Pons (tissue), 1 donor: ENCODE results near the gene KCNT1.
A peak's percentile ranks its signal among the peaks of the same experiment; 100 is the strongest.

ENCODE experiments used
- DNase-seq: peaks from one replicate; pipeline ENCODE4 v3.0.0-alpha.2; 2016; ENCODE audit warnings: low spot score

Gene KCNT1

DNA sequence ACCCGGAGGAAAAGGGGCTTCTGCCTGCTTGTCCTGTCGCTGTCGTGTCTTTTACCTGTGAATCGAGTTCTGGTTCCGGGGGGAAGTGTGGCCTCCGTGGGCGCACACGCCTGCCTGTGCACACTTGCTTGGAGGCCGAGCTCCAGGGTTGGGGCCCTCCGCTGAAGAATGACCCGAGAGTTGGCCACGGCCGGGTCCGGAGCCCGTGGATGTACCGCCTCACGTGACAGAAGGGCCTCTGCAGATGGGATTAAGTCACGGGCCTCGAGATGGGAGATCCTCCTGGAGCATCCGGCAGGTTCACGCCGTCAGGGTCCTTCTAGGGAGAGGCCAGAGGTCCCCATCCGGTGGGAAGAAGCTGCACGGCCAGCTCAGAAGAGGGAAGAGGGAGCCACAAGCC, 81.0 kb downstream of the KCNT1 start:
- no peak for DNase-seq

DNA sequence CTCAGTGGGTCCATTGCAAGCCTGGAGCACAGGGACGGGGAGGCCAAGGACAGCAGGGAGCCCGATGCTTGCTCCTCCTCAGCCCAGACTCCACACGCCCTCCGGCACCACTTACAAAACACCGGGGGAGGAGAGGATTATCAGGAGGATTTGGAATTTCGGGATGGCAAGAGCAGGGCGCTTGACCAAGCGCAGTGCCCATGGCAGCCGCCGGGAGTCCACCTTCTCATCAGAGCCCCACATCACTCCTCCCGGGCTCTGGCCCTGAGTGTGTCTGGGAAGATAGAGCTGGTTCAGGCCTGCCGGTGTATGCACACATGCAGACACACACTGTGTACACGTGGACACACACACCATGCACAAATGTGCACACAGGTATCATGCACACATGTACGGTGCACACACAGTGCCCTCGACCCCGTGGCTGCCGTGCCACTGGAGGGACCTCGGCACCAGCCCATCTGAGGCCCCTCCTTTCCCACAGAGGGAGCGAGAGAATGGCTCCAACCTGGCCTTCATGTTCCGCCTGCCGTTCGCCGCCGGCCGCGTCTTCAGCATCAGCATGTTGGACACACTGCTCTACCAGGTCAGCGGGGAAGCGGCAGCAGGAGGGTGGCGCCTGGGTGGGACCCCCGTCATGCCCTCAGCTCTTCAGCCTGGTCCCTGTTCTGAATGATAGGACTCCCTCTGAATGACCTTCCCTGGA, 81.7 kb downstream of the KCNT1 start:
- no peak for DNase-seq

DNA sequence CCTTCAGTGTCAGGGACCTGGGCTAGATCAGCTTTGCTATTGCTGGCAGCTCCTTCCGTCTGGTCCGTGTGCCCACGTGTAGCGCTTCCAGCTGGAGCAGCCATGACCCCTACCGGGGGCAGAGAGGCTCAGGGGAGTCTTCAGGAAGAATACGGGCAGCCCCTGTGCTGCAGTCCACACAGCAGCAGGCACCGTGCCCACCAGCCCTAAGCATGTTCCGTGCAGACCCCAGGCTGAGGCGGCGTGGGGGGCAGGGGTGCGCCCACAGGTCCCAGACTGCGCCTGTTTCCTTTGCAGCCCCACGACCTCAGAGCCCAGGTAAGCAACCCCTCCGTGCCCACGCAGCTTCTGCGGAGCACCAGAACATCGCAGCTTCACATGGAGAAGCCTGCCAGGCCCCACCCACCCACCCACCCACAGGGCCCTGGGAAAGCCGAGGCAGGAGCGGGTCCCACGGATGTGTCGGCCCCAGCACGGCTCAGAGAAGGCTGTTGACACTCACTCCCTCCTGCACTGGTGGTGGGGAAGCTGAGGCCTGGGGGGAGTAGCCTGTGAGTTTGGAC, 83.1 kb downstream of the KCNT1 start:
- no peak for DNase-seq

DNA sequence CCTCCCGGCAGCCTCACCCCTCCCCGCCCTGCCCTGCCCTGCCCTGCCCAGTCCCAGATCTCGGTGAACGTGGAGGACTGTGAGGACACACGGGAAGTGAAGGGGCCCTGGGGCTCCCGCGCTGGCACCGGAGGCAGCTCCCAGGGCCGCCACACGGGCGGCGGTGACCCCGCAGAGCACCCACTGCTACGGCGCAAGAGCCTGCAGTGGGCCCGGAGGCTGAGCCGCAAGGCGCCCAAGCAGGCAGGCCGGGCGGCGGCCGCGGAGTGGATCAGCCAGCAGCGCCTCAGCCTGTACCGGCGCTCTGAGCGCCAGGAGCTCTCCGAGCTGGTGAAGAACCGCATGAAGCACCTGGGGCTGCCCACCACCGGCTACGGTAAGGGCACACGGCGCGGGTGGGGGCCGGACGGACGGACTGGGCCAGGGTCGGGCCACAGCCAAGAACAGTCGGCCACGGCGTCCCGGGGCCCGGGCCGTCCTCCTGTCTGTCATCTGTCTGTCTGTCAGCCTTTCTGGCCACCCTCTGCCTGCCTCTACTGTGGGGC, 84.2 kb downstream of the KCNT1 start:
- no peak for DNase-seq

DNA sequence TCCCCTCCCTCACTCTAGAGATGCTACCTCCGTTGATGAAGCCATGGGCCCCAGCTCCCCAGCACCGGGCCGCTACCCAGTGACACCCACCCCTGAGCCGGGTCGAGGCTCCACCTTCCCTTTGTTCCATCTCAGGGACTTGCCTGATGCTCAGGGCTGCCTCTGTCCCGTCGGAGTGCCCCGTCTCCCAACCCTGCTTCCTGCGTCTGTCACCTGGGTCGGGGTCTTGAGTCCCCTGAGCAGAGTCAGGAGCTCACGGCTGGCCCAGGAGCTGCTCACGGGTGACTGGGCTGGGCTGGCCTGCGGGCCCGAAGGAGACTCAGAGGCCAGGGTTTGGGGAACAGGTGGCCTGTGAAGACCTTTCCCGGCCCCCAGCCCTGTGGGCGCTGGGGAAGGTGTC, 85.3 kb downstream of the KCNT1 start:
- no peak for DNase-seq

DNA sequence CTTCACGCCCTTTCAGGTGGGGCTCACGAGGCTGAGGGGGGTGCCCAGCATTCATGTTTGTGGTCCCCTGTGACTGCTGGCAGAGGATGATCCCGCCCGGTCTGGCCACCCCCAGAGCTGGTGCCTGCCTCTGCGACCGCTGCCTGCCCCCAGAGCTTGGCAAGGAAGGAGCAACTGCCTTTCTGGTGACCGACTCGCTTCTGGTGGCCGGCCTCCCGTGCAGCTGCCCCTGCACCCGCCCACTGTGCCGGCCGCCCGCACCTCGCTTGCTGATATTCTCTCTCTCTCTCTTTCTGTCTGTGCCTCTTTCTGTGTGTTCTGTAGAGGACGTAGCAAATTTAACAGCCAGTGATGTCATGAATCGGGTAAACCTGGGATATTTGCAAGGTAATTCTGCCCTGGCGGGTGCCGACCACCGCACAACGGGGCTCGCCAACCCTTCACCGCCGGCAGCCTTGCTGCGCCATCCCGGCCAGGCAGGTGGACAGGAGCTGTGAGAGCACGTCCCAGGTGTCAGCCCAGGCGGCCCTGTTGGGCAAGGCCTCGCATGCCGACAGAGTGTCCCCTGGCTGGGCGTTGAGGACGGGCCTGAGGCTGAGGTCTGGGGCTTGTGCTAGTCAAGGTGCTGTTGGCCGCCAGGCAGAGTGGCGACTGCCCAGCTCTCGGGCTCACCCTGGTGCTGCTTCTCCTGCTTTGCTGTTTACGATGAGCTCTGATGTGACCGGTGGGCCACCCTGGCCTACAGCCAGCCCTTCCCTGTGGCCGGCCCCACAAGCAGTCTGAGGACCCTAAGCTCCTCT, 86.0 kb downstream of the KCNT1 start:
- no peak for DNase-seq

DNA sequence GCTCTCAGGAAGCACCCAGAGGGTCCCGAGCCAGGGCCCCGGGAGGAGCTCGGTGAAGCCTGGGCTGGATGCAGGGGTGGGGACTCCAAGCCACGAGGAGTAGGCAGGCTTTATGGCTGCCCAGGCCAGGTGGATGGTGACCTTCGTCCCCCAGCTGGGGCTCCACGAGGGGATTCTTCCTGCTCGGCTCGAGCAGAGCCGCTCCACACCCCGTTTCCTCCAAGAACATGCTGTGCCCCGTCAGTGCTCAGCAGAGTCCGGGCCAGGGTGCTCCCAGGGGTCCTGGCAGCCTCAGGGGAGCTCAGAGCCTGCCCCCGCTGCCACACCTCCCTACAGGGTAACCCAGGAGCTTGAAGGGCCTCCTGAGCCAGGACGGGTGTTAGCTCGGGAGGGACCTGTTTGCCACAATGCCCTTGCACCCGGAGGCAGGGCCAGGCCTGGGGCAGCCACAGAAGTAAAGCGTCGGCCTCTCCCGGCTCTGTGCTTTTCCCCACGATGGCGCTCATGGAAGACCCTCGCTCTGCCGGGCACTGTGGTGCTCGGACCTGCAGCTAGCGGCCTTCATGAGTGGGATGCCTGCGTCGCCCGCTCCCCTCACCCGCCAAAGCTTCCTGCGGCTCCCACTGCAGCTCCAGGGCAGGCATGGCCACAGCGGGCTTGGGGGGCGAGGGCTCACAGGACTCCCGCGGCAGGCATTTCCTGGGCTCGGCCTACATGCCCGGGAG, 86.8 kb downstream of the KCNT1 start:
- no peak for DNase-seq

DNA sequence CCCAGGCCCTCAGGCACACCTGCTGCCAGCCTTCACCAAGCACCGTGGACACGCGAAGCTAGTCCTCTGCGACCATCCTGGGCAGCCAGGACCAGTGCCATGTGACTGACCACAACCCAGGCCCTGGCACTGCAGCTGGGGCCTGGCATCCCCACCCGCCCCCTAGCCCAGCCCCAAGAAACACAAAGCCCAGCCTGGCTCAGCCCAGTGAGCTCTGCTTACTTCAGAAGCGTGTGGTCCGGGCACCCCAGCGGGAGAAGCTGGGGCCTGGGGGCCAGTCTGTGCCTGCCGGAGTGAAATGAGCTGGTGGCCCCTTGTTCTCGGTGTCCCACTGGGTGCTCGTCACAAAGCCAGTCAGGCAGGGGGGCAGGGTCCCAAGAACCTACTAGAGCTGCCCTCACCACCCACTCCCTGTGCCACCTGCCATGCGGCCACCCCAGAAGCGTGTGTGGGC, 87.9 kb downstream of the KCNT1 start:
- no peak for DNase-seq

DNA sequence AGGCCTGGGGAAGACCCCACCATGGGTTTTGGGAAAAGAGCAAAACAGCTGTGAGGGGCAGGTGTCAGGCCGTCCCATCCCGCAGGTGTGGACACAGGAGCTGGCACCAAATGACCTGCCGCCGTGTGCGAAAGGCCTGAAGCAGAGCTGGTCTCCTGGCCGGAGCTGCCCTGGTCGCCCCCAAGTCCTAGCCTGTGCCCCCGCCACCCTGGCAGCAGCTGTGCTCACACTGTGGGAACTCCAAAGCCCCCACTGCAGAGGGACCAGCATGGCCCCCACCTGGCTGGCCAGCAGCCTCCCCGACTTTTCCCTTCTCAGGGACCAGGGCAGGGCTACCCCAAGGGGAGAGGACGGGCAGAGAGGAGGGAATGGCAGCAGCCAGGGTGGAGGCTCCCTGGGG, 88.4 kb downstream of the KCNT1 start:
- no peak for DNase-seq

DNA sequence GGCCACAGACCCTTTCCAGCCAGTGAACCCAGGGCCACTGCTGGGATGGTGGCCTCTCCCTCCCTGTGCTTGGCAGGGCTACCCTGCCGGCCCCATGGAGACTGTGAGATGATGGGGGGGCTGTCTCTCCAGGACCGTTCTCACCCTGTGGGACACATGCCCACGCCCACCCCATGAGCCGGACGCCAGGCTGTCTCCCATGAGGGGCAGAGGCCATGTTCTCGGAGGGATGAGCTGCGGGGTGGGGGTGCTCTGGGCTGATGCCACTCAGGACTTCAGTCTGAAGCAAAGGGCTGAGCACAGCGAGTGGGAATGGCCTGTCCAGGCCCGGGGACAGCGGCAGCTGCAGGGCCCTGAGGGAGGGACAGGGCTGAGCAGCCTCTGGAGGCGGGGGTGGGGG, 88.9 kb downstream of the KCNT1 start:
- no peak for DNase-seq

DNA sequence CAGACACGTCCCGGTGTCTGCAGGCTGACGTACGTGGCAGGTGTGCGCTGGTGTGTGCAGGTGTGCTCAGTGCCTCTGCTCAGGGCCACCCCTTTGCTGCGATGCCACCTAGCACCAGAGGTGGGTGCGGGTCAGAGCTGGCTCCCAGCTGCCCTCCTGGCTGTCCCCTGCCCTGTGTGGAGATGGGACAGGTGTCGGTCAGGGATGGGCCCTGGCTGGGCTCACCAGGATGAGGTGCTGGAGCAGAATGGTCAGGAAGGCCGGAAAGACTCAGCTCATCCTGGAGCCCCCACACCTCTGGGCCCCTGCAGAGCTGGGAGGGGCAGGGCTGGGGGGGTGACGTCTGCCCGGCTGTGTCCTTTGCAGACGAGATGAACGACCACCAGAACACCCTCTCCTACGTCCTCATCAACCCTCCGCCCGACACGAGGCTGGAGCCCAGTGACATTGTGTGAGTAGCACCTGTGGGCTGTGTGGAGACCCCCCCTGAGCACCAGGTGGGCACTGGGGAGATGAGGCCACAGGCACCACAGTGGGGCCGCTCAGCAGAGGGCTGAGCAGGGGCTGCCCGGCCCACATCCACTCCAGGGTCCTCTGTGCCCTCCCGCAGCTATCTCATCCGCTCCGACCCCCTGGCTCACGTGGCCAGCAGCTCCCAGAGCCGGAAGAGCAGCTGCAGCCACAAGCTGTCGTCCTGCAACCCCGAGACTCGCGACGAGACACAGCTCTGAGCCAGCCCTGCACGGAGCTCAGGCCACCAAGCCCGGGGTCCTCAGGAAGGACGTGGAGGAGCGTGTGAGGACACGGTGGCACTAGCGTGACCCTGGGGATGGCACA, 89.7 kb downstream of the KCNT1 start:
- no peak for DNase-seq

DNA sequence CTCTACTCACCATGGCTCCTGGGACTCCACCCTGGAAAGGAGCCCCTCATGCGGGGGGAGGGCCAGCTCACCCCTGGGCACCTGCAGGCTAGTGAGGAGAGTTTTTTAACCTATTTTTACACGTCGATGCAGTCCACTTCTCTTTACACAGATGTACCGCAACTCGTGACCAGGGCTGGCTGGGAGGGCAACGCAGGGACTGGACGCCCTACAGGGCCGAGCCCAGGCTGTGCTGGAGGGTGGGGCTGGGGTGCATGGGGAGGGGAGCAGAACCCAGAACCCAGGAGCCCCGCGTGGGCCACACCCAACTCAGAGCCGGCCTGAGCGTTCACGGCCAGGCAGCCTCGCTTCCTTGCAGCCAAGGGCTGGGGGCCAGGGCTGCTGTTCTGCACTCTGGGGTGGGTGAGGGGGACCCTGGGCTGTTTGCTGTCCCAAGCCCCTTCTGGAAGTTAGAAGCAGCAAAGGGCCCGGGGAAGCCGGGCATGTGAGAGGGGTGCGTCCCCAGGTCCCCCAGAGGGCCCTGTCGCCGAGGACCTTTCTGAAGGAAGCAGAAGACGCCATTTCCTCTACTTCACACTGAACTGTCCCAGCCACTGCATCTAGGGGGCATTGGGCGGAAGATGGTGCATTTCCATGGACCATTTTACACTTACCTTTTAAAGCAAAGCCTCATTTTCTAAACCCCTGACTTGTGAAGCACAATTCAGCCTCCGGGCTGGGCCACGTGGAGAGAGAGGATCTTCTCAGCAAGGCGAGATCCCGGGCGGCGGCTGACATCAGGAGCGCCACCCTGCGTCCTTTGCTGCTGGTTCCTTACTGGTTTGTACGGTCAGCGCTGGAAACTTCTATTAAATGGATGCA, 90.5 kb downstream of the KCNT1 start:
- no peak for DNase-seq

DNA sequence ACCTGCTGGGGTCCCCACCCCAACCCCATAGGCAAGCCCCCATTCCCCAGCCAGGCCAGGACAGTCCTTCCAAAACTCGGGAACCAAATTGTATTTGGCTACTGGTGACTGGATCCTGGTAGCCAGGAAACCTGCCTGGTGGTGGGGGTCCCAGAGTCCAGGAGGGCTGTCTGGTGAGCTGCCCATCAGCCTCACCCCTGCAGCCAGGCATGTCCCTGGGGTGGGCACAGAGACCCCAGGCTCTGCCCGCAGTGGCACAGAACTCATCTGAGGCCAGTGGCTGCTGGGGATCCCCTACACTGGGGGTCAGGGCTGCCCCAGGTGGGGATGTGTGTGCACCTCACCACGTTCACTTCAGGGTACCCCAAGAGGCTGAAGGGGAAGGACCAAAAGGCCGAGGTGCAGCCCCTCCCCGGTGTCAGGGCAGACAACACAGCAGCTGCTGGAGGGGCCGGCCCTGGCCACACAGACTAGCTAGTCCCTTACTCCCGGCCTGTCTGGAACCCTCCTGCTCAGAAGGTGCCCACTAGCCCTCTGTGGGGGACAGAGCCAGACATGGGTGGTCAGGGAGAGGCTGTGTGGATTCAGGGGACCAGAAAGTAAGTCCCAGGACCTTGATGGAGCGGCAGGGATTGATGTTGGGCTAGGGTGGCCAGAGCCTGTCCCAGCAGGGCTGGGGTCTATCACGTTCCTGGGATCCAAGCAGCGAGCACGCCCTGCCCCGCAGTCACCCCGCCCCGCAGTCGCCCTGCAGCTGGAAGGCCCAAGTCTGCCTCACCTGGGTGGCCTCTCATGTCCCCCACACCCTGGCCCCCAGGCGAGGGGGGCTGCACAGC, 91.5 kb downstream of the KCNT1 start:
- DNase-seq = no peak

DNA sequence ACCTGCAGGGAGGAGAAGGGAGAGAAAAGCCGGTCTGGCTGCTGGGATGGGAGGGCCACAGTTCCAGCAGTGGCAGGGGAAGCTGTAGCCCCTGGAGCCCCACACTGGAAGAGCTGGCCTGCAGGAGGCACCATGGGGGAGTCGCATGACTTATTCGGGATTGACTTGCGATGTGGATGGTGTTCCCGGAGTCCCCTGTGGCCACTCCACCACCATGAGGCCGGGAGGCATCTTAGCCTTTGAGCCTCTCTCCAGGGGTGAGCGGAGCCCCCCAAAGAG, 92.0 kb downstream of the KCNT1 start:
- no peak for DNase-seq

DNA sequence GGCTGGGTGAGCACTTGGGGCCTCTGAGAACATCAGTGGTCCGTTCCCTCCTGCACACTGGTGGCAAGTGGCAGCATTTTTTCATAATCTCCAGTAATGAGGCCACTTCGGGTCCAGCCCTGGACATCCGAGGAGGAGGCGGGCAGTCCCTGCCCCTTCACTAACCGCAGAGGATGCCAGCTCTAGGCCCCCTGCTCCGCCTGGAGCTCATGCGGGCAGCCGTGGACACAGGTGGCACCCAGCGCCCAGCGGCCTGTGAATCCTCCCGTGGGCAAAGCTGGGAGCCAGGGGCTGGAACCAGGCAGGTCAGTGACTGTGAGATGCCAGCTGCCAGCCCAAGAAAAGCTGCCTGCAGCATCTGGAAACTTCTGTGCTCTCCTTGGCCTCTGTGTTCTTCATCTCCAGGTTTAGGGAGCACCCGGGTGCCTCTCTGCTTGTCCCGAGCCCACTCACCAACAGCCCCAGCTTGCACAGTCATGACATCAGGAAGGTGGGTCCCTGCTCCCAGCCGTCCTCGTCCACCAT, 92.4 kb downstream of the KCNT1 start:
- no peak for DNase-seq

DNA sequence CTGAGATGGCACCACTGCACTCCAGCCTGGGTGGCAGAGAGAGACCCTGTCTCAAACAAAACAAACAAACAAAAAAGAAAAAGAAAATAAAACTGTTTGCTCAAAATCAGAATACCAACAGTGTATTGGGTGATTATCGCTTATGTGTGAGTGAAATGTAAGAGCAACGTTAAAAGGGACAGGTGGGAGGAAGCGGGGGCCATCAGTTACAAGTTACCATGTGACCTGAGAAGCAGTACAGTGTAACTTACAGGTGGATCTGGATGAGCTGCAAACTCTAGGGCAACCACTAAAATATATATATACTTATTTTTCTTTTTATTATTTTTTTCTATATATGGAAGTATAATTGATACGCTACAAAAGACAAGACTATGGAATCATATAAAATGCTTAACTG, 93.4 kb downstream of the KCNT1 start:
- no peak for DNase-seq

DNA sequence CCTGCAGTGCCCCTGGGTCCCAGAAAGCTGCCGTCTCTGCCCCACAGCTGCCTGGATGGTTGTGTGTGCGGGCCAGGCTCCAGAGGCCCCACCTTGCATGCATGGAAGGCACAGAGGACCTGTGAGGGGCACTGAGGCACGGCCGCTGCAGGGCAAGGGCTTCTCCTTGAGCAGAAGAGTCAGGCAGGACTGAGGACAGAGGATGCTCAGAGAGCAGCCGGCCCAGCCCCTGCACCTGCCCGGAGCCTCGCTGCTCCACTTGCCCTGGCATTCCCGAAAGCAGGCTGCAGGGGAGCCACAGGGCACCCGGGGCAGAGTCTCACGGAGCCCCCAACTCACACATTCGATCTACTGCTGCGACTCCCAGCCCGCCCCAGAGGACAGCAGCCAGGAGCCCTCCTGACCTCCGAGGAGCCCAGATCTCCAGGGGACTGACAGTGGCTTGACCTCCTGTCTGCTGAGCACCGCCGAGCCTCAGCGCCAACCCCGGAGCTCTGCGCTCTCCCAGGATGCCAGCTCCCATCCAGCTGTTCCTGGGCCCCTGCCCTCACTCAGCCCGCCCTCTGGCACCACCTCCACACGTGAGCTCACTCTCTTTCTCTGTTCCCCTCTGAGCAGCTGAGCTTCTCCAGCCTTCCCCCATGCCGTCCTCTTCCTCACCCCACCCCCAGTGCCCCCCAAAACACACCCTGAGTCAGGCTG, 95.0 kb downstream of the KCNT1 start:
- DNase-seq = no peak

DNA sequence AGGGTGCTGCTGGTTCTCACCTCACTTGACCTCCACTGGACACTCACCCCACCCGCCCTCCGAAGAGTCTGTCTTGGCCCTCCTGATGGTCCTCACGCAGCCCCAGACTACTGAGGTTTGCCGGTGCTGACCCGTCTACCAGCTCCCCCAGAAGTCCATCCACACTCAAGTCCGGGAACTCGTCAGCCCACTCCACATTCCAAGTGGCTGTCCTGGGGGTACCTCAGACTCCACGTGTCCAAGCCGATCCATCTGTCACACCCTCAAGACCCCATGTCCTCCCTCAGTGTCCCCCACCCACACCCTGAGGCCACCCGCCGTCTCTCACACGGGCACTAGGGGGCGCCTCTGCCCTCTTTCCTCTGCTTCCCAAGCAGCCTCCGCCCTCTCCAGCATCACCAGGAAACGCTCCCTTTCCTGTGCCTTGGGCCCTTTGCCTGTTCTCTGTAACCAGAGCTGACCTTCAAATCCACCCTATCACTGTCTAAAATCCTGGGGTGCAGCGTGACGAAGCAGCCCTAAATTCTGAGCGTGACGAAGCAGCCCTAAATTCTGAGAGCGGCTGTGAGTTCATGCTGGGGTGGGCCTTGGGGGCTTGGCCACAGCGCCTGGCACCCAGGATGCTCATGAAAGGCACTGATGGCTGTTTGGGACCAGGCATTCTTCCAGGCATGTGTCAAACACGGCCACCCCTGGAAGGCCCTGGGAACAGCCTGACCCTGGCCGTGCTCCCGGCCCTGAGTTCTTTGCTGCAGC, 95.7 kb downstream of the KCNT1 start:
- DNase-seq = peak; percentile 31
